ENCODE data around the gene SLC25A4.
A peak's percentile ranks its signal among the peaks of the same experiment; 100 is the strongest.
"Not testable (repeated sequence)": the region's sequence is repeated elsewhere in the genome, so short reads cannot be mapped to it uniquely, and the experiment has no call there.

SLC25A4 gene

DNA sequence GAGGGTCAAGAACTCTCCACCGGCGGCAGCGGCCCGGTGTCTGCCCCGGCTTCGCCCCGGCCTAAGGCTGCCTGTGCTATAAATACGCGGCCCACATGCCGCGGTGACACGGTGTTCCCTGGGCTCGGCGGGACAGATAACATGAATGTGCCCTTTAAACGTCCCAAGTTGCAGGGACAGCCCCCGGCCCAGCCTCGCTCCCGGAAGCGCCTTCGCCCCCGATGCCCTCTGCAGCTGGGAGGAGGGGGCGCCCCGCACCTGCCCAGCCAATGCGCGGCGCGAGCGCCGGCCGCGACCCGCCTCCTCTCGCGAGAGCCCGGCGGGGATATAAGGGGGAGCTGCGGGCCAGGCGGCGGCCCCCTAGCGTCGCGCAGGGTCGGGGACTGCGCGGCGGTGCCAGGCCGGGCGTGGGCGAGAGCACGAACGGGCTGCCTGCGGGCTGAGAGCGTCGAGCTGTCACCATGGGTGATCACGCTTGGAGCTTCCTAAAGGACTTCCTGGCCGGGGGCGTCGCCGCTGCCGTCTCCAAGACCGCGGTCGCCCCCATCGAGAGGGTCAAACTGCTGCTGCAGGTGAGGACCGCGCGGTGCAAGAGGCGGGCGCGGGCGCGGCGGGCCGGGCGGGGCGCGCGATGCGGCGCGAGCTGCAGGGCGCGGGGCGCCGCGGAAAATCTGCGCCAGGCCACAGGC is at the start of gene SLC25A4:
Gene SLC25A4 (plus strand): TSS at position 355 of the 689 bp plus-strand sequence. CDS start 107 bp downstream, at position 462.
- Mint-ChIP-seq H3K9me3 (no peaks in the 10 kb centered on the region), H3K36me3 (no peaks in the 10 kb centered on the region), H3K4me3 (peak within 1 kb of the TSS; percentile 95), H3K4me1 (peaks cover 11% of the 10 kb centered on the region), H3K27ac (peak within 1 kb of the TSS; percentile 89), H3K27me3 (no peaks in the 10 kb centered on the region)
- ATAC-seq (ENCODE audit: low read depth): peak; percentile 92
- peak; percentile 91 to 93 for DNase-seq (ENCODE audit: low spot score in 2 of 2)

- no peaks in the 10 kb centered on the region for H3K4me1 Mint-ChIP-seq
- H3K27ac Mint-ChIP-seq: no peak overlapping the region
- DNase-seq (ENCODE audit: low spot score in 2 of 2): no peak
- no peaks in the 10 kb centered on the region for H3K36me3 Mint-ChIP-seq
- H3K9me3 Mint-ChIP-seq: peaks cover 1% of the 10 kb centered on the region
- H3K4me3 Mint-ChIP-seq: no peak overlapping the region
- peaks cover 8% of the 10 kb centered on the region for H3K27me3 Mint-ChIP-seq
- no peak for ATAC-seq (ENCODE audit: low read depth)
These were observed 49.5 kb upstream of the SLC25A4 start for GRCh38 chr4:185093603-185094002.

DNA sequence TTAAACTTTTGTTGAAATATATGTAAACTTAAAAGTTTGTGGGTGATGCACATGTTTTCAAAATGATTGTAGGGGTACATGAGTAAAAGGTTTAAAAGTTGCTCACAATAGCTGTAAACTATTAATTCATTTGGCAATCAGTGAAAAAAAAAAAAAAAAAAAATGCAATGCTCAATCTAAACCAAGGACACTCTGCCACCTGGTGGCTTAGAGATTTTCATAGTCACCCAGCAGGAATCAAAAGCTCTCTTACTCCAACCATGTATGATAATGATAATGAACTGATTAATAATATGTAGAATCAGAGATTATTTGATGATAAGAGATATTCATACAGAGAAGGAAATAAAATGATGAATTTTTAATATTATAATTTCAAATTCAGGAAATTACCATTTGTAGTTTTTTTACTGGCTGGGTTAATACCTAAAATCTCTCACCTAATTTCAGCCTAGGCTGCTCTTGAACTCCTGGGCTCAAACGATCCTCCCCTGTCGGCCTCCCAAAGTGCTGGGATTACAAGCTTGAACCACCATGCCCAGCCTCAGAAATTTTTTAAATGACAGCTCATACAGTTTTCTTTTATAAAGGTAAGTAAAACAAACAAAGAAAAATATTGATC is 46.9 kb upstream of the SLC25A4 start:
- Mint-ChIP-seq H3K4me1 (no peaks in the 10 kb centered on the region), H3K27me3 (peaks cover 3% of the 10 kb centered on the region), H3K9me3 (peaks cover 1% of the 10 kb centered on the region), H3K4me3 (no peak overlapping the region), H3K36me3 (no peaks in the 10 kb centered on the region), H3K27ac (no peak overlapping the region)
- ATAC-seq (ENCODE audit: low read depth) (no peak), DNase-seq (ENCODE audit: low spot score in 2 of 2) (peak in 1 of 2 donors; percentile 8)

- Mint-ChIP-seq H3K27ac (no peak overlapping the region), H3K4me1 (no peaks in the 10 kb centered on the region), H3K9me3 (no peaks in the 10 kb centered on the region), H3K36me3 (no peaks in the 10 kb centered on the region), H3K4me3 (no peak overlapping the region), H3K27me3 (peaks cover 5% of the 10 kb centered on the region)
- no peak for DNase-seq (ENCODE audit: low spot score in 2 of 2)
- ATAC-seq (ENCODE audit: low read depth): no peak
These were observed 44.6 kb upstream of the SLC25A4 start for GRCh38 chr4:185098474-185098873.

DNA sequence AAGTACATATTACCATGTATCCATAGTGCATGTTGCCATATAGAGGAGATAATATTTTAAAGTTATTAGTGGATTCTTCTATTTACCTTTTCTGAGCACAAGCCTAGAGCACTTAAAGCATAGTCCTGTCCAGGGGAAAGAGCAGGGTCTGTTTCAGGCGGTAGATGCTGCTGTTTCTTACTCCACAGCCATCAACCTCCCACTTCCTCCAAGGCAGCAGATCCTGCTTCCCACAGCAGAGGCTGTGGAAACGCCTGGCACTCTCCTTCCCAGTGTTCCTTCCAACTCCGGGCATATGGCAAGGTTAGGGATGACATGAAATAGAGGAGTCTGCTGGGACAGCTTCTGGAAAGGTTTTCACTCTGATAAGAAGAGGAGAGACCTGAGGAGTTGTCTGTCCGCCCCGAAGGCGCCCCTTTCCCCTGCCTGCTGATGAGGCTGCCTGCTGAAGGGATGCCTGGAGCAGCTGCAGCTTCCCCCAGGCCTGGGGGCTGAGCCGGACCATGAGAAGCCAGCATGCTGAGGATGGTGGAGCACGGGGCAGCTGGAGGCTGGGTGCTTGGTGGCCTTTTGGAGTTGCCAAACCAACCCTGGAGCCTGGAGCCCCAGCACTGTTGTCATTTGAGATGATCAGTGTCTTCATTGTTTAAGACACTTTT is 43.9 kb upstream of the SLC25A4 start:
- Mint-ChIP-seq H3K36me3 (no peaks in the 10 kb centered on the region), H3K4me1 (no peaks in the 10 kb centered on the region), H3K9me3 (no peaks in the 10 kb centered on the region), H3K4me3 (no peak overlapping the region), H3K27ac (no peak overlapping the region), H3K27me3 (peaks cover 8% of the 10 kb centered on the region)
- DNase-seq (ENCODE audit: low spot score in 2 of 2) (no peak), ATAC-seq (ENCODE audit: low read depth) (no peak)

- peaks cover 8% of the 10 kb centered on the region for H3K27me3 Mint-ChIP-seq
These were observed 43.1 kb upstream of the SLC25A4 start for GRCh38 chr4:185099940-185100339.

DNA sequence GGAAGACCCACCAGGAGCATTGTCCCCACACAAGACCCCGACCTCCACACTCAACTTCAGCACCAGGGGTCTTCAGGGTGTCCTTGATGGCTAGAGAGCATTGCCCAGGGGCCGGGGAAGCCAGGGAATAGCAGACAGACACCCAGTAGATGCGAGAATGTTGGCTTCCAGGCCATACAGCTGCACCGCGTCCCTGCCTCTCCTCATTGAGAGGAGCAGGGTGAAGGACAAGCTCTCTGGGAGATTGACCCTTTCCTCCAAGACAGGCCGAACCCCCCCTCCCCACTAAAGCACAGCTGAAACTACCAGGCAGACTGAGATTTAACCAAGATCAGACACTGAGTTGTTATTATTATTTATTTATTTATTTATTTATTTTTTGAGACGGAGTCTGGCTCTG is 42.6 kb upstream of the SLC25A4 start:
- H3K27me3 Mint-ChIP-seq: peaks cover 8% of the 10 kb centered on the region

More at GRCh38 chr4:185099940-185100339, 43.1 kb upstream of the SLC25A4 start:
- no peaks in the 10 kb centered on the region for H3K9me3 Mint-ChIP-seq
- ATAC-seq (ENCODE audit: low read depth) (no peak), DNase-seq (ENCODE audit: low spot score in 2 of 2) (no peak)
- H3K4me1 Mint-ChIP-seq: no peaks in the 10 kb centered on the region
- H3K36me3 Mint-ChIP-seq: no peaks in the 10 kb centered on the region
- H3K27ac Mint-ChIP-seq: no peak overlapping the region
- no peak overlapping the region for H3K4me3 Mint-ChIP-seq

DNA sequence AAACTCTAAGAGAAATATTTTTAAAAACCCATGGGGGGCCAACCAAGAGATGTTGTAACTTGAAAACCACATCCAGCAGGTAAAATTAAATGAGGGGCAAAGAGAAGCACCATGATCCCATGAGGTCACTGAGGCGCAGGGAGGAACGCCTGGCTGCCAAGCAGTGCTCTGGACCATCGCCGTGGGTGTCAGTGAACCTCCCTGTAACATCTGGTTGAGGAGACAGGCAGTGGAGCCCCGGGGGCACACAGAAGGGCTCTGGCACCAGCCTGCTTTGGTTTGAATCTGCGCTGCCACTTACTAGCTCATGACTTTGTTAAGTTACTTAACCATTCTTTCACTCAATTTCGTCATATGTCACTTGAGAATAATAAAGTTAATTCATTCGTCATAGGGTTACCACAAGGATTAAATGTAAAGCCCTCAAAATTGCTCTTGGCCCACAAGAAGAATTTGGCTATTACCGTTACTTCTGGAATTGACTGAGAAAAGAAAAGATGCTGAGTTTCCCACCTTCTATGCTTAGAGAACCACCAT is 41.6 kb upstream of the SLC25A4 start:
- no peaks in the 10 kb centered on the region for H3K36me3 Mint-ChIP-seq
- H3K4me1 Mint-ChIP-seq: no peaks in the 10 kb centered on the region
- no peak overlapping the region for H3K4me3 Mint-ChIP-seq
- no peak for DNase-seq (ENCODE audit: low spot score in 2 of 2)
- H3K27ac Mint-ChIP-seq: no peak overlapping the region
- no peaks in the 10 kb centered on the region for H3K9me3 Mint-ChIP-seq
- no peak for ATAC-seq (ENCODE audit: low read depth)
- H3K27me3 Mint-ChIP-seq: peaks cover 9% of the 10 kb centered on the region

More for the DNA sequence above, 42.6 kb upstream of the SLC25A4 start:
- Mint-ChIP-seq H3K9me3 (no peaks in the 10 kb centered on the region), H3K4me1 (no peaks in the 10 kb centered on the region), H3K36me3 (no peaks in the 10 kb centered on the region), H3K4me3 (no peak overlapping the region), H3K27ac (no peak overlapping the region)
- no peak for DNase-seq (ENCODE audit: low spot score in 2 of 2)
- no peak for ATAC-seq (ENCODE audit: low read depth)

DNA sequence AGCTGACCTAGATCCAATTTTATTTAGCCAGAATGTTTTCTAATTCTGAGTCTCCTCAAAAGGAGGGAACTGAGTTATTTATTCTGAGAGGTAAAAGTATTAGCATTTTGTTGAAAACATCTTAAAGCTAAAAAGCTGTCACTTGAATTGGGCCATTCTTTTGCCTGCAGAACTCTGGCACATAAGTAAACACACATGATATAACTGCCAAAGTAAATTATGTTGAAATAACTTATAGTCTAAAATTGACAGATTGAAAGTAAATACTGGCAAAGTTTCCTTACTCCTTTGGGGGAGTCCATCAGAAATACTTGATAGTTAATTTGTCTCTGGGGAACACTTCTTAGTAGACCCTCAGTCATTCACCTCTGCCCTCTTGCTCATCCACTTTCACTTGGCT is 38.3 kb upstream of the SLC25A4 start:
- DNase-seq (ENCODE audit: low spot score in 2 of 2) (no peak), ATAC-seq (ENCODE audit: low read depth) (no peak)
- no peaks in the 10 kb centered on the region for H3K9me3 Mint-ChIP-seq
- H3K4me1 Mint-ChIP-seq: no peaks in the 10 kb centered on the region
- no peak overlapping the region for H3K4me3 Mint-ChIP-seq
- no peak overlapping the region for H3K27ac Mint-ChIP-seq
- no peaks in the 10 kb centered on the region for H3K36me3 Mint-ChIP-seq
- peaks cover 13% of the 10 kb centered on the region for H3K27me3 Mint-ChIP-seq

DNA sequence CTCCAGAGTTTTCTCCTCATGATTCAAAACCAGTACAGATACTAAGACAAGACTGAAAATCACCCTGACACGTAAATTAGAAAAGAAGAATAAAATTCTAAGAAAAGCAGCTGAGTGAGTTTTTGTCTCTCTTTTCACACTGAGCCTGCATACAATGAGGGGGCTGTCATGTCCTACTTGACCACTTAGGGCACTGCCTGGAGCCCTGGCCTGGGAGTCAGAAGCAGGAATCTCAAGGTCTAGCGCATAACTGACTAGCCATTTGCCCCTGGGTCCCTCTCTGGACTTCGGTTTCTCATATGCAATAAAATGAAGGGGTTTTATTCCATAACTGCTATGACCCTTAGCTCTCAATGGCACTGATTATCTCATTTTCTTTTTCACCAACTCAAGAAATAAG is 36.7 kb upstream of the SLC25A4 start:
- no peak overlapping the region for H3K27ac Mint-ChIP-seq
- peaks cover 15% of the 10 kb centered on the region for H3K27me3 Mint-ChIP-seq
- no peaks in the 10 kb centered on the region for H3K9me3 Mint-ChIP-seq
- ATAC-seq (ENCODE audit: low read depth): no peak
- no peak for DNase-seq (ENCODE audit: low spot score in 2 of 2)
- no peaks in the 10 kb centered on the region for H3K36me3 Mint-ChIP-seq
- no peaks in the 10 kb centered on the region for H3K4me1 Mint-ChIP-seq
- H3K4me3 Mint-ChIP-seq: no peak overlapping the region

DNA sequence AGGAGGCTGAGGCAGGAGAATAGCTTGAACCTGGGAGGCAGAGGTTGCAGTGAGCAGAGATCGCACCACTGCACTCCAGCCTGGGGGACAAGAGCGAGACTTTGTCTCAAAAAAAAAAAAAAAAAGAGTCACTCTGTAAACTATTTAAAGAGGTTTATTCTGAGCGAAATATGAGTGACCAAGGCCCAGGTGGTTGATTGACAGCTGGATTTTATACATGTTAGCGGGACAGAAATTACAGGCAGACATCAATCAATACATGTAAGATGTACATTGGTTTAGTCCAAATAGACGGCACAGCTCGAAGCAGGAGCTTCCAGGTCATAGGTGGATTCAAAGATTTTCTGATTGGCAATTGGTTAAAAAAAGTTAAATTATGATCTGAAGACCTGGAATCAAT is 35.5 kb upstream of the SLC25A4 start:
- DNase-seq (ENCODE audit: low spot score in 2 of 2); H3K36me3 Mint-ChIP-seq; ATAC-seq (ENCODE audit: low read depth); H3K9me3 Mint-ChIP-seq; H3K4me1 Mint-ChIP-seq; H3K27ac Mint-ChIP-seq; H3K4me3 Mint-ChIP-seq: not testable (repeated sequence)
- H3K27me3 Mint-ChIP-seq: peaks cover 12% of the 10 kb centered on the region

DNA sequence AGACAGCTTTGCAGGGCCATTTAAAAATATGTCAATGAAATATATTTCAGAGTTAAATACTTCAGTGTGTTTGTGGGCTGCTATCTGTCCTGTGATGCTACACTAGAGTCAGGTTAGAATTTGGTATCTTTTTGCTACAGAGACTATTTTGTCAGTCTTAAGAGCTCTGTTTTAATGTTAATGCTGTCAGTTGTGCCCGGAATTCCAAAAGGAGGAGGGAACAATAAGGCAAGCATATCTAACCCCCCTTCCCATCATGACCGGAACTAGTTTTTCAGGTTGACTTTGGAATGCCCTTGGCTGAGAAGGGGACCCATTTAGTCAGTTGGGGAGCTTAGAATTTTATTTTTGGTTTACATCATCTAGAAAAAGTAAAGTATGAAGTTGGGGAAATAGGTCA is 34.9 kb upstream of the SLC25A4 start:
- no peak overlapping the region for H3K27ac Mint-ChIP-seq
- peaks cover 12% of the 10 kb centered on the region for H3K27me3 Mint-ChIP-seq
- no peaks in the 10 kb centered on the region for H3K4me1 Mint-ChIP-seq
- H3K9me3 Mint-ChIP-seq: no peaks in the 10 kb centered on the region
- no peak for DNase-seq (ENCODE audit: low spot score in 2 of 2)
- ATAC-seq (ENCODE audit: low read depth): no peak
- H3K4me3 Mint-ChIP-seq: no peak overlapping the region
- no peaks in the 10 kb centered on the region for H3K36me3 Mint-ChIP-seq

DNA sequence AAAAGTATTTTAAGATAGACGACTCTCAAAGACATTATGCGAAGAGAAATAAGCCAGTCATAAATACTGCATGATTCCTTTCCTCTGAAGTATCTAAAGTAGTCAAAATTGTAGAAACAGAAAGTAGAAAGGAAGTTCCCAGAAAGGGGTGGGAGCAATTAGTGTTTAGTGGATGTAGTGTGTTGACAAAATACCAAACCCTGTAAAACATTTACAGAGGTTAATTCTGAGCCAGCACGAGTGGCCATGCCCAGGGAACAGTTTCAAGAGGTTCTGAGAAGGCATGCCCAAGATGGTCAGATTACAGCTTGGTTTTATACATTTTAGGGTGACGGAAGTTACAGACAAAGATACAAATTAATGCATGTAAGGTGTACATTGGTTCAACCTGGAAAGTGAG is 34.4 kb upstream of the SLC25A4 start:
- no peak for ATAC-seq (ENCODE audit: low read depth)
- no peak overlapping the region for H3K4me3 Mint-ChIP-seq

GRCh38 chr4:185109736-185110135 is 33.3 kb upstream of the SLC25A4 start:
- Mint-ChIP-seq H3K4me3 (no peak overlapping the region), H3K27me3 (peaks cover 9% of the 10 kb centered on the region), H3K36me3 (no peaks in the 10 kb centered on the region), H3K4me1 (no peaks in the 10 kb centered on the region), H3K9me3 (no peaks in the 10 kb centered on the region), H3K27ac (no peak overlapping the region)
- DNase-seq (ENCODE audit: low spot score in 2 of 2) (no peak), ATAC-seq (ENCODE audit: low read depth) (no peak)

More for the DNA sequence above, 34.4 kb upstream of the SLC25A4 start:
- no peaks in the 10 kb centered on the region for H3K4me1 Mint-ChIP-seq
- no peak for DNase-seq (ENCODE audit: low spot score in 2 of 2)
- H3K27me3 Mint-ChIP-seq: peaks cover 11% of the 10 kb centered on the region
- H3K27ac Mint-ChIP-seq: no peak overlapping the region
- no peaks in the 10 kb centered on the region for H3K36me3 Mint-ChIP-seq
- H3K9me3 Mint-ChIP-seq: no peaks in the 10 kb centered on the region
